Body of pancreas (tissue), 4 donors: Measurements from ENCODE around the gene ZNF592. TPM values are rescaled to one million over a fixed set of nuclear protein-coding genes. Genes with fewer than 3 reads are reported as not detected.
A peak's percentile ranks its signal among the peaks of the same experiment; 100 is the strongest.

Experiments
- ATAC-seq: fragments of 150-250 bp; one replicate; pipeline ENCODE4 v1.9.1; 2016
- DNase-seq, 4 donors: peaks; one replicate each; pipeline ENCODE4 v3.0.0-alpha.2; 2019
- H3K27ac ChIP-seq, 4 donors: fragments of 200-600 bp; sonication (generic); 1 replicate in 3 of 4; 2 replicates in 1 of 4; pipeline versions ENCODE4 v1.5.1 to v1.6.1; 2016 to 2019; ENCODE audit warnings: mild to moderate bottlenecking in 1 of 4, mixed read lengths in 1 of 4, moderate library complexity in 1 of 4
- H3K27me3 ChIP-seq, 2 donors: fragments of 200-600 bp; sonication (generic); one replicate each; pipeline ENCODE4 v1.6.0; 2016; ENCODE audit warnings: mild to moderate bottlenecking in 1 of 2
- H3K36me3 ChIP-seq, 2 donors: fragments of 200-600 bp; sonication (generic); replicated peaks in 1 of 2; 2 replicates each; pipeline ENCODE4 v1.5.1; 2016; ENCODE audit warnings: low read depth in 2 of 2; ENCODE audit not compliant: insufficient read depth in 1 of 2
- H3K4me1 ChIP-seq: fragments of 200-600 bp; sonication (generic); one replicate; pipeline ENCODE4 v1.6.0; 2016
- H3K4me3 ChIP-seq, 2 donors: fragments of 200-600 bp; sonication (generic); 1 replicate in 1 of 2; 2 replicates in 1 of 2; pipeline ENCODE4 v1.5.1; 2016 to 2019
- H3K9me3 ChIP-seq, 3 donors: fragments of 200-600 bp; sonication (generic); 1 replicate in 2 of 3; 2 replicates in 1 of 3; pipeline ENCODE4 v1.5.1; 2016
- POLR2A ChIP-seq, 3 donors: fragments of 450-650 bp; IDR thresholded peaks; one replicate each; pipeline ENCODE4 v1.6.1; 2016; ENCODE audit warnings: antibody characterized with exemption in 3 of 3, mild to moderate bottlenecking in 2 of 3
- WGBS, 2 donors: methylation state at CpG; one replicate each; pipeline ENCODE4 v1.1.5; 2017; 5-methylcytosine and 5-hydroxymethylcytosine counted together
- intact Hi-C: fragments of 100-400 bp; cut with DNase I; formaldehyde crosslinking; loops from one replicate; pipeline ENCODE4 v1.15.1; 2023
- small RNA-seq: library from RNA; depleted of rRNA; stranded (forward); fragments of <200 nt; gene quantifications from one replicate; pipeline ENCODE3, GENCODE V24; 2016
- total RNA-seq, 2 donors: library from RNA; depleted of rRNA; stranded (reverse); fragments of >200 nt; gene quantifications; one replicate each; pipeline ENCODE4 v1.1.0, GENCODE V29; 2016
- TF ChIP-seq, protein P1 (sequence below), 7 experiments: fragments of 450-650 bp in 4 of 7; fragments of 200-600 bp in 3 of 7; sonication (generic) in 3 of 7; IDR thresholded peaks; one replicate each; pipeline ENCODE4 v1.5.1; 2016 to 2019; ENCODE audit warnings: antibody characterized with exemption in 7 of 7

ZNF592 gene
- total RNA-seq, 2 donors from 2014 or later = 14.3 to 20.8 TPM

- TF ChIP-seq POLR2A (IDR thresholded peaks at IDR 0.05) = no peak
- TF ChIP-seq, protein P1, sequence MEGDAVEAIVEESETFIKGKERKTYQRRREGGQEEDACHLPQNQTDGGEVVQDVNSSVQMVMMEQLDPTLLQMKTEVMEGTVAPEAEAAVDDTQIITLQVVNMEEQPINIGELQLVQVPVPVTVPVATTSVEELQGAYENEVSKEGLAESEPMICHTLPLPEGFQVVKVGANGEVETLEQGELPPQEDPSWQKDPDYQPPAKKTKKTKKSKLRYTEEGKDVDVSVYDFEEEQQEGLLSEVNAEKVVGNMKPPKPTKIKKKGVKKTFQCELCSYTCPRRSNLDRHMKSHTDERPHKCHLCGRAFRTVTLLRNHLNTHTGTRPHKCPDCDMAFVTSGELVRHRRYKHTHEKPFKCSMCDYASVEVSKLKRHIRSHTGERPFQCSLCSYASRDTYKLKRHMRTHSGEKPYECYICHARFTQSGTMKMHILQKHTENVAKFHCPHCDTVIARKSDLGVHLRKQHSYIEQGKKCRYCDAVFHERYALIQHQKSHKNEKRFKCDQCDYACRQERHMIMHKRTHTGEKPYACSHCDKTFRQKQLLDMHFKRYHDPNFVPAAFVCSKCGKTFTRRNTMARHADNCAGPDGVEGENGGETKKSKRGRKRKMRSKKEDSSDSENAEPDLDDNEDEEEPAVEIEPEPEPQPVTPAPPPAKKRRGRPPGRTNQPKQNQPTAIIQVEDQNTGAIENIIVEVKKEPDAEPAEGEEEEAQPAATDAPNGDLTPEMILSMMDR (IDR thresholded peaks at IDR 0.05) = no peak
- DNase-seq (no peak), ATAC-seq (no peak)
- Histone ChIP-seq H3K36me3 (no peaks in the 10 kb centered on the region), H3K27me3 (no peaks in the 10 kb centered on the region), H3K27ac (no peak overlapping the region), H3K4me3 (no peak overlapping the region), H3K9me3 (no peaks in the 10 kb centered on the region), H3K4me1 (peaks cover 42% of the 10 kb centered on the region)
- intact Hi-C loops = no loop called here
Observed at GRCh38 chr15:84847382-84847781, 99.0 kb downstream of the ZNF592 start.

DNA sequence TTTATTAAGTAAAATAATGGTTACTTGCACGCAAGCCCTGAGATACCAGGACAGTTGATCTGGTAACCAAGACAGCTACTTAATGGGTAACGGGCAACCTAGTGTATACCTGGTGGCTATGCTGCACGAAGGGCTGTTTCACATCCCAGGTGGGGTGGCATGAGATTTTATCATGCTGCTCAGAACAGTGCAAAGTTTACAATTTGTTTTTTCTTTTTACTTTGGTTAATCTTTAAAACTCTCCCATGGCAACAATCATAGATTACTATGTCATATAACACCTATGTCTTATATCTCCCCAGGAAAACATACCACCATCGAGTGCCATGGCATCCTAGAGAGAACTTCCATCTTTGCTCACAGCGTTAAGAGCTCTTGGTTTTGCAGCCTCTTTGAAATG is 103.8 kb downstream of the ZNF592 start:
- no peaks in the 10 kb centered on the region for H3K9me3 ChIP-seq
- H3K4me1 ChIP-seq = peaks cover 19% of the 10 kb centered on the region
- WGBS, 2 donors = 57 to 59% methylated on average over 5 of the region's 5 CpGs
- H3K36me3 ChIP-seq = no peaks in the 10 kb centered on the region
- TF ChIP-seq POLR2A (IDR thresholded peaks at IDR 0.05) = no peak
- TF ChIP-seq, protein P1 (IDR thresholded peaks at IDR 0.05) = no peak
- ATAC-seq = no peak
- no peaks in the 10 kb centered on the region for H3K27me3 ChIP-seq
- DNase-seq = no peak
- H3K27ac ChIP-seq = peak overlapping the region in 3 of 4 donors; percentile 39 to 71 (median 52)
- intact Hi-C loops = no loop called here
- H3K4me3 ChIP-seq = no peak overlapping the region

DNA sequence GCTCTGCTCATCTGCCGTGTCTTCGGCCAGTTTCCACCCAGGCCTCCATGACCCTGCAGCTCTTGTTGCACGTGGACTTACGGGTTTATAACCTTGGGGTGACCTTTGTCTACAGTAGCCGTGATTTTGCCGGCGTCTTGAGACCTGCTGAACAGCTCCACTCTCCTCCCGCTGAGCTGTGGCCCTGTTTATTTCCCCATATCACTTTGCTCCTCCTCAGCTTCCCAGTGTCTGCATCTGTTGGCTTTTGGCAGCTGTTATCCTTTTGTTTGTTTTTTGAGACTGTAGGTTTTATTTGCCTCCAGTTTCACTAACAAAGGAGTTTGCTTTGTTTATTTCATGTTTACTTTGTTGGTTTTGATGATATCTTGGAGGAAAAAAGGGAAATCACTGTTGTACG is 106.7 kb downstream of the ZNF592 start:
- intact Hi-C loops = no loop called here
- H3K27me3 ChIP-seq = no peaks in the 10 kb centered on the region
- H3K27ac ChIP-seq = no peak overlapping the region
- peaks cover 19% of the 10 kb centered on the region for H3K4me1 ChIP-seq
- WGBS, 2 donors = 82 to 85% methylated on average over 9 of the region's 9 CpGs
- H3K4me3 ChIP-seq = no peak overlapping the region
- ATAC-seq (no peak), DNase-seq (no peak)
- no peaks in the 10 kb centered on the region for H3K36me3 ChIP-seq
- TF ChIP-seq, protein P1 (IDR thresholded peaks at IDR 0.05) = no peak
- no peaks in the 10 kb centered on the region for H3K9me3 ChIP-seq

DNA sequence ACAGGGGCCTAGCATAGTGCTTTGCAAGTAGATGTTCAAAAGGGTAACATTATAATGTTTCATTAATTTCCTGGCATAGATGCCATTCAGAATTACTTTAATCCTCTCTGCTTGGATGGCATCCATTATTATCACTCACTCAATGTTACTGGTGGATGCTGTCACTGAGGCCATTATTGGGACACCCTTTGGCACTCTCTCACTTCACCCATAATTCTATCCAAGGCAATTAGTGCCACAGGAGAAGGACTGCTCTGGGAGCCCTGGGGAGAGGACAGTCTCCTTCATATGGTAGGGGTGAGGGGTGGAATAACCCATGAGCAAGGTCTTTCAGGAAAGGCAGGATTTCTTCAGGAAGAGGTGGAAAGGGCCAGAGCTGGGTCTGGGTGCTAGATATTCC is 107.4 kb downstream of the ZNF592 start:
- ATAC-seq (no peak), DNase-seq (no peak)
- Histone ChIP-seq H3K36me3 (no peaks in the 10 kb centered on the region), H3K9me3 (no peaks in the 10 kb centered on the region), H3K27ac (no peak overlapping the region), H3K27me3 (no peaks in the 10 kb centered on the region), H3K4me3 (no peak overlapping the region), H3K4me1 (peaks cover 19% of the 10 kb centered on the region)
- TF ChIP-seq POLR2A (IDR thresholded peaks at IDR 0.05) = no peak
- TF ChIP-seq, protein P1 (IDR thresholded peaks at IDR 0.05) = no peak
- intact Hi-C loops = no loop called here

Small RNAs within 50 kb of the gene (small RNA-seq; reads per million reads assigned to genes)
- not detected for gene RF00402

Other genes with a start within 250 kb of the ZNF592 start
- 10 to 100 TPM; 13.5 TPM for gene ZSCAN2, start 147.6 kb upstream of the ZNF592 start, total RNA-seq
- gene WDR73, start 94.3 kb upstream of the ZNF592 start, total RNA-seq = 10 to 100 TPM; 21.1 to 25.4 TPM
- gene NMB, start 90.4 kb upstream of the ZNF592 start, total RNA-seq = 1 to 10 TPM; 6.3 to 8.8 TPM
- 10 to 100 TPM; 83.8 to 89.3 TPM for gene SEC11A, start 32.5 kb upstream of the ZNF592 start, total RNA-seq
- 10 to 100 TPM in 1 of 2 donors, 1 to 10 TPM in 1; 7.8 to 15.8 TPM for gene ALPK3, start 68.8 kb downstream of the ZNF592 start, total RNA-seq
- under 1 TPM in 1 of 2 donors, not detected in 1; 0.26 TPM for gene SLC28A1, start 136.1 kb downstream of the ZNF592 start, total RNA-seq
- 10 to 100 TPM; 34.2 to 50.1 TPM for gene PDE8A, start 233.3 kb downstream of the ZNF592 start, total RNA-seq